Keratinocyte (primary cell): ENCODE data around the gene PLA1A. TPM values are rescaled to one million over a fixed set of nuclear protein-coding genes. Genes with fewer than 3 reads are reported as not detected.

Experiments
- DNase-seq: peaks from one replicate; pipeline ENCODE4 v3.0.0-alpha.2; 2011; ENCODE audit warnings: low read depth, missing footprints, low spot score
- FAIRE-seq: peaks from 2 replicates; lab custom pipeline; 2011; peaks lifted over from hg19 to GRCh38; lab: Jason Lieb, UNC
- H2AFZ ChIP-seq: 2 replicates; pipeline ENCODE4 v1.6.0; 2012; ENCODE audit warnings: low read length, control low read depth, inconsistent platforms; ENCODE audit not compliant: control insufficient read depth
- H3K27ac ChIP-seq: 2 replicates; pipeline ENCODE4 v1.5.1; 2011; ENCODE audit warnings: low read length; ENCODE audit not compliant: control insufficient read depth, insufficient read depth
- H3K27me3 ChIP-seq: 3 replicates; pipeline ENCODE4 v1.6.0; 2011; ENCODE audit warnings: low read length; ENCODE audit not compliant: control insufficient read depth, insufficient read depth; ENCODE audit errors: extremely low read depth
- H3K36me3 ChIP-seq, 2 experiments: 2 replicates in 1 of 2; 3 replicates in 1 of 2; pipeline ENCODE4 v1.5.1; 2011; ENCODE audit warnings: low read length in 2 of 2, mild to moderate bottlenecking in 1 of 2; ENCODE audit not compliant: control insufficient read depth in 2 of 2, insufficient read depth in 2 of 2; ENCODE audit errors: extremely low read depth in 1 of 2
- H3K4me1 ChIP-seq: 3 replicates; pipeline ENCODE4 v1.5.1; 2011; ENCODE audit warnings: low read length; ENCODE audit not compliant: control insufficient read depth, insufficient read depth; ENCODE audit errors: extremely low read depth
- H3K4me2 ChIP-seq: 3 replicates; pipeline ENCODE4 v1.6.0; 2011; ENCODE audit warnings: low read depth, low read length; ENCODE audit not compliant: control insufficient read depth, insufficient read depth; ENCODE audit errors: extremely low read depth
- H3K4me3 ChIP-seq, 3 experiments: fragments of 200-600 bp in 1 of 3; sonication (generic) in 1 of 3; 2 replicates in 2 of 3; 3 replicates in 1 of 3; pipeline ENCODE4 v1.5.1; 2011 to 2016; ENCODE audit warnings: low read length in 3 of 3, mild to moderate bottlenecking in 3 of 3, control low read depth in 2 of 3, inconsistent platforms in 1 of 3, low read depth in 1 of 3, mixed read lengths in 1 of 3, mixed run types in 1 of 3, moderate library complexity in 1 of 3; ENCODE audit not compliant: control insufficient read depth in 2 of 3, insufficient read depth in 2 of 3; ENCODE audit errors: extremely low read depth in 1 of 3
- H3K79me2 ChIP-seq: 2 replicates; pipeline ENCODE4 v1.6.0; 2012; ENCODE audit warnings: low read length; ENCODE audit not compliant: control insufficient read depth, insufficient read depth
- H3K9ac ChIP-seq: 3 replicates; pipeline ENCODE4 v1.6.0; 2011; ENCODE audit warnings: low read length; ENCODE audit not compliant: control insufficient read depth, insufficient read depth; ENCODE audit errors: extremely low read depth
- H3K9me1 ChIP-seq: 3 replicates; pipeline ENCODE4 v1.6.0; 2011; ENCODE audit warnings: low read length; ENCODE audit not compliant: control insufficient read depth, insufficient read depth; ENCODE audit errors: extremely low read depth
- H3K9me3 ChIP-seq: 2 replicates; pipeline ENCODE4 v1.5.1; 2012; ENCODE audit warnings: low read depth, low read length; ENCODE audit not compliant: control insufficient read depth
- H4K20me1 ChIP-seq: 3 replicates; pipeline ENCODE4 v1.6.0; 2011; ENCODE audit warnings: low read length; ENCODE audit not compliant: control insufficient read depth, insufficient read depth; ENCODE audit errors: extremely low read depth
- EZH2 ChIP-seq: IDR thresholded peaks from one replicate; pipeline ENCODE4 v1.6.1; 2012; ENCODE audit warnings: inconsistent platforms, mild to moderate bottlenecking, low read length, moderate library complexity
- dilution Hi-C: fragments of 300-500 bp; cut with MboI; formaldehyde crosslinking; loops from one replicate; pipeline ENCODE4 v1.7.0; 2020; ENCODE audit warnings: low sequenced_read_pairs; ENCODE audit not compliant: extremely low pct_ligation_motif_present
- polyA plus RNA-seq, 5 experiments: library from polyadenylated mRNA; depleted of rRNA in 3 of 5; stranded (reverse) in 3 of 5; stranded (forward) in 1 of 5; unstranded in 1 of 5; fragments of >200 nt; gene quantifications; 1 replicate in 1 of 5; 2 replicates in 3 of 5; 3 replicates in 1 of 5; pipeline versions ENCODE4 v1.2.1 to v1.2.3, GENCODE V29; 2011 to 2012; ENCODE audit warnings: missing spikeins in 2 of 5, low read depth in 1 of 5, low replicate concordance in 1 of 5
- TF ChIP-seq, protein P1 (sequence below), 3 experiments: IDR thresholded peaks in 1 of 3; conservative IDR thresholded peaks in 1 of 3; optimal IDR thresholded peaks in 1 of 3; 2 replicates in 2 of 3; 3 replicates in 1 of 3; pipeline versions ENCODE3 to v1.5.1; 2011; ENCODE audit warnings: low read length in 3 of 3, mild to moderate bottlenecking in 3 of 3, moderate library complexity in 2 of 3, control low read depth in 1 of 3, inconsistent platforms in 1 of 3; ENCODE audit not compliant: insufficient read depth in 2 of 3; ENCODE audit errors: extremely low read depth in 1 of 3

The PLA1A gene
- polyA plus RNA-seq, 1 donor (not counting 4 experiments of a cell fraction or from before 2014, with no cell fraction given): not detected

- no peak for DNase-seq
- Histone ChIP-seq H3K27ac (no peak overlapping the region), H3K9ac (no peak overlapping the region), H3K4me1 (no peaks in the 10 kb centered on the region), H3K36me3 (no peaks in the 10 kb centered on the region), H3K27me3 (peaks cover 4% of the 10 kb centered on the region), H3K79me2 (no peaks in the 10 kb centered on the region), H3K9me1 (no peaks in the 10 kb centered on the region), H3K9me3 (no peaks in the 10 kb centered on the region), H3K4me2 (no peak overlapping the region), H3K4me3 (no peak overlapping the region), H4K20me1 (peaks cover 2% of the 10 kb centered on the region), H2AFZ (no peak overlapping the region)
- TF ChIP-seq, protein P1, sequence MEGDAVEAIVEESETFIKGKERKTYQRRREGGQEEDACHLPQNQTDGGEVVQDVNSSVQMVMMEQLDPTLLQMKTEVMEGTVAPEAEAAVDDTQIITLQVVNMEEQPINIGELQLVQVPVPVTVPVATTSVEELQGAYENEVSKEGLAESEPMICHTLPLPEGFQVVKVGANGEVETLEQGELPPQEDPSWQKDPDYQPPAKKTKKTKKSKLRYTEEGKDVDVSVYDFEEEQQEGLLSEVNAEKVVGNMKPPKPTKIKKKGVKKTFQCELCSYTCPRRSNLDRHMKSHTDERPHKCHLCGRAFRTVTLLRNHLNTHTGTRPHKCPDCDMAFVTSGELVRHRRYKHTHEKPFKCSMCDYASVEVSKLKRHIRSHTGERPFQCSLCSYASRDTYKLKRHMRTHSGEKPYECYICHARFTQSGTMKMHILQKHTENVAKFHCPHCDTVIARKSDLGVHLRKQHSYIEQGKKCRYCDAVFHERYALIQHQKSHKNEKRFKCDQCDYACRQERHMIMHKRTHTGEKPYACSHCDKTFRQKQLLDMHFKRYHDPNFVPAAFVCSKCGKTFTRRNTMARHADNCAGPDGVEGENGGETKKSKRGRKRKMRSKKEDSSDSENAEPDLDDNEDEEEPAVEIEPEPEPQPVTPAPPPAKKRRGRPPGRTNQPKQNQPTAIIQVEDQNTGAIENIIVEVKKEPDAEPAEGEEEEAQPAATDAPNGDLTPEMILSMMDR (optimal IDR thresholded peaks at IDR 0.05 in 1 of 3, IDR thresholded peaks at IDR 0.05 in 1 of 3, conservative IDR thresholded peaks at IDR 0.05 in 1 of 3; ENCODE audit: extremely low read depth in 1 of 3, insufficient read depth in 2 of 3, low read length in 3 of 3): no peak
- no peak for FAIRE-seq
- dilution Hi-C loops: no loop called here
Observed at GRCh38 chr3:119616056-119616455, 18.4 kb downstream of the PLA1A start.

DNA sequence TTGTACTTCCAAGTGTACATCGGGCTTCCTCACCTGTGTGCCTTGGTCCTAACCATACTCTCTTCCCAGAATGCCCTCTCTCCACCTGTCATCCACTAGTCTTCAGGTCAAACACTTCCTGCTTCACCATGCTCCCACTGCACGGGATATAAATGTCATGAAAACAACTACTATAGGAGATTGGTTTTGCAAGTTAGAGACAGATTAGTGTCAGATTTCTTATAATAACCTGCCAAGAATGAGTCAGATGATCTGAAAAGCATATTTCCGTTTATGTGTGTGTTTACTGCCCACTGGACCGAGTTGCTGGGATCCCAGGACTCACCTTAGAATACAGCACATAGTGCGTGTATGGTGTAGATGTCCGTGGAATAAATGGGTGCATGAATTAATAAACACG is 21.4 kb downstream of the PLA1A start:
- Histone ChIP-seq H3K79me2 (no peaks in the 10 kb centered on the region), H3K27ac (no peak overlapping the region), H3K4me3 (no peak overlapping the region), H3K27me3 (peaks cover 5% of the 10 kb centered on the region), H3K9me1 (no peaks in the 10 kb centered on the region), H3K4me2 (no peak overlapping the region), H3K36me3 (no peaks in the 10 kb centered on the region), H3K4me1 (no peaks in the 10 kb centered on the region), H3K9ac (no peak overlapping the region), H3K9me3 (no peaks in the 10 kb centered on the region), H2AFZ (no peak overlapping the region), H4K20me1 (peaks cover 2% of the 10 kb centered on the region)
- no peak for DNase-seq
- no peak for FAIRE-seq
- TF ChIP-seq EZH2: no peak
- TF ChIP-seq, protein P1 (optimal IDR thresholded peaks at IDR 0.05 in 1 of 3, IDR thresholded peaks at IDR 0.05 in 1 of 3, conservative IDR thresholded peaks at IDR 0.05 in 1 of 3; ENCODE audit: extremely low read depth in 1 of 3, insufficient read depth in 2 of 3, low read length in 3 of 3): no peak
- dilution Hi-C loops: no loop called here
